Measurements from ENCODE around the gene CREG2.

DNA sequence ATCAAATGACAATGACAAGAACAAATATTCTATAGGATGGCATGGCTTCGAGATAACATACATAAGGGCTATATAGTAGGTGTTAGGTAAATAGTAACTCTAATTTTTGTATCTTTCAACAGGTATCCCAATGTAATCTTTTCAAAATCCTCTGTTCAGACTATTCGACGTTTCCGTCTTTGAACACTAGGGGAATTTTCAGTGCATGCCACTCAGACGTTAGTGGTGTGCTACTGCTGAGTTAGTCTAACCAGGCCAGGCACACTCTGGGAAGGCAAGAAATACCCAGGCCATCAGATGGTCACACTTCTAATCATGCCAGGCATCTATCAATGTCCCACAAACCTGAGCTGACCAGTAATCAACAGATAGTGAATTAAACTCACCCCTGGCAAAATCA is 14.6 kb upstream of the CREG2 start:
- TF ChIP-seq, protein P1, sequence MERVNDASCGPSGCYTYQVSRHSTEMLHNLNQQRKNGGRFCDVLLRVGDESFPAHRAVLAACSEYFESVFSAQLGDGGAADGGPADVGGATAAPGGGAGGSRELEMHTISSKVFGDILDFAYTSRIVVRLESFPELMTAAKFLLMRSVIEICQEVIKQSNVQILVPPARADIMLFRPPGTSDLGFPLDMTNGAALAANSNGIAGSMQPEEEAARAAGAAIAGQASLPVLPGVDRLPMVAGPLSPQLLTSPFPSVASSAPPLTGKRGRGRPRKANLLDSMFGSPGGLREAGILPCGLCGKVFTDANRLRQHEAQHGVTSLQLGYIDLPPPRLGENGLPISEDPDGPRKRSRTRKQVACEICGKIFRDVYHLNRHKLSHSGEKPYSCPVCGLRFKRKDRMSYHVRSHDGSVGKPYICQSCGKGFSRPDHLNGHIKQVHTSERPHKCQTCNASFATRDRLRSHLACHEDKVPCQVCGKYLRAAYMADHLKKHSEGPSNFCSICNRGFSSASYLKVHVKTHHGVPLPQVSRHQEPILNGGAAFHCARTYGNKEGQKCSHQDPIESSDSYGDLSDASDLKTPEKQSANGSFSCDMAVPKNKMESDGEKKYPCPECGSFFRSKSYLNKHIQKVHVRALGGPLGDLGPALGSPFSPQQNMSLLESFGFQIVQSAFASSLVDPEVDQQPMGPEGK (CRISPR knock-in tag; IDR thresholded peaks at IDR 0.05; ENCODE audit: borderline replicate concordance) = no peak
- TF ChIP-seq ZFP3 (CRISPR knock-in tag; IDR thresholded peaks at IDR 0.05) (no peak), BACH2 (CRISPR knock-in tag; IDR thresholded peaks at IDR 0.05; ENCODE audit: borderline replicate concordance) (no peak), ISL1 (CRISPR knock-in tag; IDR thresholded peaks at IDR 0.05) (no peak), ZNF565 (CRISPR knock-in tag; conservative IDR thresholded peaks at IDR 0.05; ENCODE audit: low read depth) (no peak), ZFP30 (CRISPR knock-in tag; IDR thresholded peaks at IDR 0.05) (no peak)
- TF ChIP-seq, protein P2, sequence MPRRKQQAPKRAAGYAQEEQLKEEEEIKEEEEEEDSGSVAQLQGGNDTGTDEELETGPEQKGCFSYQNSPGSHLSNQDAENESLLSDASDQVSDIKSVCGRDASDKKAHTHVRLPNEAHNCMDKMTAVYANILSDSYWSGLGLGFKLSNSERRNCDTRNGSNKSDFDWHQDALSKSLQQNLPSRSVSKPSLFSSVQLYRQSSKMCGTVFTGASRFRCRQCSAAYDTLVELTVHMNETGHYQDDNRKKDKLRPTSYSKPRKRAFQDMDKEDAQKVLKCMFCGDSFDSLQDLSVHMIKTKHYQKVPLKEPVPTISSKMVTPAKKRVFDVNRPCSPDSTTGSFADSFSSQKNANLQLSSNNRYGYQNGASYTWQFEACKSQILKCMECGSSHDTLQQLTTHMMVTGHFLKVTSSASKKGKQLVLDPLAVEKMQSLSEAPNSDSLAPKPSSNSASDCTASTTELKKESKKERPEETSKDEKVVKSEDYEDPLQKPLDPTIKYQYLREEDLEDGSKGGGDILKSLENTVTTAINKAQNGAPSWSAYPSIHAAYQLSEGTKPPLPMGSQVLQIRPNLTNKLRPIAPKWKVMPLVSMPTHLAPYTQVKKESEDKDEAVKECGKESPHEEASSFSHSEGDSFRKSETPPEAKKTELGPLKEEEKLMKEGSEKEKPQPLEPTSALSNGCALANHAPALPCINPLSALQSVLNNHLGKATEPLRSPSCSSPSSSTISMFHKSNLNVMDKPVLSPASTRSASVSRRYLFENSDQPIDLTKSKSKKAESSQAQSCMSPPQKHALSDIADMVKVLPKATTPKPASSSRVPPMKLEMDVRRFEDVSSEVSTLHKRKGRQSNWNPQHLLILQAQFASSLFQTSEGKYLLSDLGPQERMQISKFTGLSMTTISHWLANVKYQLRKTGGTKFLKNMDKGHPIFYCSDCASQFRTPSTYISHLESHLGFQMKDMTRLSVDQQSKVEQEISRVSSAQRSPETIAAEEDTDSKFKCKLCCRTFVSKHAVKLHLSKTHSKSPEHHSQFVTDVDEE (CRISPR knock-in tag; IDR thresholded peaks at IDR 0.05) = no peak
- TF ChIP-seq, protein P3, sequence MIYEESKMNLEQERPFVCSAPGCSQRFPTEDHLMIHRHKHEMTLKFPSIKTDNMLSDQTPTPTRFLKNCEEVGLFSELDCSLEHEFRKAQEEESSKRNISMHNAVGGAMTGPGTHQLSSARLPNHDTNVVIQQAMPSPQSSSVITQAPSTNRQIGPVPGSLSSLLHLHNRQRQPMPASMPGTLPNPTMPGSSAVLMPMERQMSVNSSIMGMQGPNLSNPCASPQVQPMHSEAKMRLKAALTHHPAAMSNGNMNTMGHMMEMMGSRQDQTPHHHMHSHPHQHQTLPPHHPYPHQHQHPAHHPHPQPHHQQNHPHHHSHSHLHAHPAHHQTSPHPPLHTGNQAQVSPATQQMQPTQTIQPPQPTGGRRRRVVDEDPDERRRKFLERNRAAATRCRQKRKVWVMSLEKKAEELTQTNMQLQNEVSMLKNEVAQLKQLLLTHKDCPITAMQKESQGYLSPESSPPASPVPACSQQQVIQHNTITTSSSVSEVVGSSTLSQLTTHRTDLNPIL (CRISPR knock-in tag; IDR thresholded peaks at IDR 0.05; ENCODE audit: low read depth) = no peak

Measured in SK-N-SH treated with all-trans-retinoic acid at 6 μM for 48 hours (cell line).